Ureter (tissue), 1 donor: ENCODE measurements around the gene TSC22D1. TPM values are rescaled to one million over a fixed set of nuclear protein-coding genes. Genes with fewer than 3 reads are reported as not detected.
"Not testable (repeated sequence)": the region's sequence is repeated elsewhere in the genome, so short reads cannot be mapped to it uniquely, and the experiment has no call there.

Experiments
- DNase-seq: peaks from one replicate; pipeline ENCODE4 v3.0.0-alpha.2; 2020; ENCODE audit warnings: low spot score
- total RNA-seq: library from RNA; stranded (reverse); gene quantifications from one replicate; pipeline ENCODE4 v1.2.4, GENCODE V29; 2023
- donor health status: DM: yes; HTN: yes; CAD: no.

The TSC22D1 gene
- total RNA-seq, 1 donor from 2014 or later: 162 TPM

DNA sequence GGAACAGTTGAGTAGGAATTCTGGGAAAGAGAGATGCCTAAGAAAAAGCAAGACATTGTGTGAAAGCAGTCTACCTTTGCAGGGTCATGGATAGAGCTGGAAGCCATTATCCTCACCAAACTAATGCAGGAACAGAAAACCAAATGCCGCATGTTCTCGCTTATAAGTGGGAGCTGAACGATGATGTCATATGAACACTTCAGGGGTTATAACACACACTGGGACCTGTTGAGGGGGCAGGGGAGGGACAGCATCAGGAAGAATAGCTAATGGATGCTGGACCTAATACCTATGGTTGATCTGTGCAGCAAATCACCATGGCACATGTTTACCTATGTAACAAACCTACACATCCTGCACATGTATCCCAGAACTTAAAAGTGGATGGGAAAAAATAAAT lies 69.9 kb downstream of the TSC22D1 start:
- DNase-seq: no peak

DNA sequence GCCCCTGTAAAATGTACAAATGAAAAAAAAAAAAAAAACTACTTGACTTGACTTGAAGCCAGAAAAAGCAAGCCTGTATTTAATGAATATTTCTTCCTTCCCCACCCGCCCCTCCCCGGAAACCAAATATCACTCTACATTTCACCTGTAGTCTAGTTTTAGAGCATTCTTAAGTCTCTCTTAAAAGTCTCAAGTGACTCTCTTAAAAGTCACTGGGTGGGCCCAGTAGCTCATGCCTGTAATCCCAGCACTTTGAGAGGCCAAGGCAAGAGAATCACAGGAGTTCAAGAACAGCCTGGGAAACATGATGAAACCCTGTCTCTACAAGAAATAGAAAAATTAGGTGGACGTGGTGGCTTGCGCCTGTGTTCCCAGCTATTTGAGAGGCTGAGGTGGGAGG lies 72.0 kb downstream of the TSC22D1 start:
- DNase-seq: no peak

GRCh38 chr13:44498969-44499368 lies 77.2 kb downstream of the TSC22D1 start:
- DNase-seq: no peak

DNA sequence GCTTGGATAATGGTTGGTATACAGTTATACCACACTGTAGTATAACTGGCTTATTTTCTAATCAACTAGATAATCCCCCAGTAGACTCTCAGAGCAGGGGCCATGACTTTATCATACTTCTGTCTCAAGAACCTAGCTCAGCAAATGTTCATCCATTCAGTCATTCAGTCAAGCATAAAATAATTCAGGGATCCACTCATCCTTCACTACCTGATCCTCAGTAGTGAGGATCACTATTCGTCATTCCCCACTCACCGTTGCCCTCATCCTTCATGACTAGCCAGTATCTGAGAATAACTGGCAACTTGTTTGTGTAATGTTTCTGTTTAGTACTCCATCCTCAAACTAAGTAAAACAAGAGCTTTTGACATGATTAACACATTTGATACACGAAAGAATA lies 77.6 kb downstream of the TSC22D1 start:
- no peak for DNase-seq

GRCh38 chr13:44497801-44498200 lies 78.3 kb downstream of the TSC22D1 start:
- no peak for DNase-seq

GRCh38 chr13:44493213-44493812 lies 82.8 kb downstream of the TSC22D1 start:
- no peak for DNase-seq

GRCh38 chr13:44489751-44490150 lies 86.4 kb downstream of the TSC22D1 start:
- no peak for DNase-seq

GRCh38 chr13:44487989-44488388 lies 88.1 kb downstream of the TSC22D1 start:
- no peak for DNase-seq

DNA sequence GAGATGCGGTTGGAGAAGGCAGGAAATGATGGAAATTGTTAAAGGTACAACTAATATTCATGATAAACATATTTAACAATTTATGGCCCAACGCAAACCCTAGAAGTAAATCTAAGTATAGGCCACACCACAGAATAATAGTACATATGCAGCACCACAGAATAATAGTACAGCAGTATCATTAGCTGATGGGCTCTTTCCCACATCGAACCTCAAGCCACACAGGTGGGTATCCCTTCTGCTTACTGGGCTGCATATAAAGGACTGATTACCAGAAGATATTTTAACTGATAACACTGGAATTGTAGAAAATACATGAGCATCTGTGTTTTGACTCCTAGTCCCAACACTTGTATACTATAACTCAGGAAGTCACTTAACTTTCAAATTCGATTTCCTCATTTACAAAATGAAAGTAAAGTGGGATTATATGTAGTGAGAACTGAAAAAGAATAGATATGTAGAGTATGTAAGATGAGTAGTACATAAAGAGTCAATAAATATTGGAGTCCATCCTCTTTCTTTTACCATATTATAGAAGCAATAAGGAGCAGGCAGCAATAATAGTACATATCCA lies 91.5 kb downstream of the TSC22D1 start:
- DNase-seq: no peak

GRCh38 chr13:44474122-44474910 lies 101.8 kb downstream of the TSC22D1 start:
- DNase-seq: no peak

GRCh38 chr13:44471686-44472085 lies 104.4 kb downstream of the TSC22D1 start:
- no peak for DNase-seq

GRCh38 chr13:44470638-44471562 lies 105.2 kb downstream of the TSC22D1 start:
- no peak for DNase-seq

GRCh38 chr13:44468874-44469273 lies 107.3 kb downstream of the TSC22D1 start:
- DNase-seq: no peak

DNA sequence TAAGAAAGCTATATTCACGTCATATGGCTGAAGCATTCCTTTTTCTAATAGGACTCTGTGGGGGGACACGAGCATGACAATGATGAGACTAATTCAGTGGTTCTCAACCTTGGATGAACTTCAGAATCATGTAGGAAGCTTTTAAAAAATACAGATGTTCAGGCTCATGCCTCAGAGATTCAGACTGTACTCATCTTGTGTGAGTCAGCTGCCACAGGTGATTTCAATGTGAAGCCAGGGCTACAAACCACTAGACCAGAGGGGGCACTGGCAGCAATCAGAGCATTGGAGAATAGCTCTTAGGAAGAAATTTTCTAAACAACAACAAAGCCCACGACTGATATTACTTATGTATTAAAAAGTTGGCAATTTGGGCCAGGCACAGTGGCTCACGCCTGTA lies 110.8 kb downstream of the TSC22D1 start:
- DNase-seq: no peak

- DNase-seq: no peak
Measured at GRCh38 chr13:44464471-44464870, 111.7 kb downstream of the TSC22D1 start.

GRCh38 chr13:44463759-44464158 lies 112.4 kb downstream of the TSC22D1 start:
- DNase-seq: no peak

- no peak for DNase-seq
Measured at GRCh38 chr13:44459674-44460073, 116.5 kb downstream of the TSC22D1 start.

GRCh38 chr13:44458313-44458975 lies 117.7 kb downstream of the TSC22D1 start:
- DNase-seq: no peak

DNA sequence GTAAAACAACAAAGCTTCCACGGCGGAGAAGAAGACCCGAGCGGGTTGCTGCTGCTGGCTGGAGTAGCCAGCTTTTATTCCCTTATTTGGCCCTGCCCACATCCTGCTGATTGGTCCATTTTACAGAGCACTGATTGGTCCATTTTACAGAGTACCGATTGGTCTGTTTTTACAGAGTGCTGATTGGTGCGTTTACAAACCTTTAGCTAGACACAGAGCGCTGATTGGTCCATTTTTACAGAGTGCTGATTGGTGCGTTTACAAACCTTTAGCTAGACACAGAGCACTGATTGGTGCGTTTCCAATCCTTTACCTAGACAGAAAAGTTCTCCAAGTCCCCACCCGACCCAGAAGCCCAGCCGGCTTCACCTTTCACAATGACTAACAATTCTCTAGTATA lies 119.9 kb downstream of the TSC22D1 start:
- not testable (repeated sequence) for DNase-seq

DNA sequence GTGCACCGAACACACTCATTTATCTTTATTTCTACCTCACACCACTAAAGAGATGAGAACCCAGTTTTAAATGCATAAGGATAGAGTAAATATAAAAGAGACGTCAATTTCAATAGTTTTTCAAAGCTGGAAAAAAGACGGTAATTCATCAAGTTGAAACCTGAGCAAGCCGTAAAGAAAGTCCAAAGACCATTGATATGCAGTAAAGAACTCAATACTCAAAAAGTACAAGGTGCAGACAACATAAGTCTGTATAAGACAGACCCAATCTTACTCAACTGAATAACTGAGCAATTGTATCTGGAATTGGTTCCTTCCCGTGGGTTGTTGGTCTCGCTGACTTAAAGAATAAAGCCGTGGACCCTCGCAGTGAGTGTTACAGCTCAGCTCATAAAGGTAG lies 120.4 kb downstream of the TSC22D1 start:
- DNase-seq: no peak

GRCh38 chr13:44453881-44454280 lies 122.2 kb downstream of the TSC22D1 start:
- no peak for DNase-seq

GRCh38 chr13:44453069-44453468 lies 123.1 kb downstream of the TSC22D1 start:
- no peak for DNase-seq
